HG02678 (cell line): ENCODE measurements around the gene TMEM131L.
A peak's percentile ranks its signal among the peaks of the same experiment; 100 is the strongest.
"Not testable (repeated sequence)": the region's sequence is repeated elsewhere in the genome, so short reads cannot be mapped to it uniquely, and the experiment has no call there.

Experiments
- ATAC-seq: cut with Tn5 transposase; IDR thresholded peaks from one replicate; pipeline ENCODE4 v1.9.1; 2021; ENCODE audit warnings: mild to moderate bottlenecking, moderate library complexity; ENCODE audit not compliant: unreplicated experiment

The TMEM131L gene

DNA sequence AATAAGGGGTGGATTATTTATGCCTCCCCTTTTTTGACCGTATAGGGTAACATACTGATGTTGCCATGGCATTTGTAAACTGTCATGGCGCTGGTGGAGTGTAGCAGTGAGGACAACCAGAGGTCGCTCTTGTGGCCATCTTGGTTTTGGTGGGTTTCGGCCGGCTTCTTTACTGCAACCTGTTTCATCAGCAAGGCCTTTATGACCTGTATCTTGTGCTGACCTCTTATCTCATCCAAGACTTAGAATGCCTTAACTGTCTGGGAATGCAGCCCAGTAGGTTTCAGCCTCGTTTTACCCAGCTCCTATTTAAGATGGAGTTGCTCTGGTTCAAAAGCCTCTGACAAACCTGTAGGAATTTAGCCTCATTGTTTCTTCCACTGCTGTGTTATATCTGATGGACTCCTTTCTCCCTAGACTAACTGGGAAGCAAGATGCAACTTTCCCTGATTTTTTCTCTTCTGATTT, 71.4 kb downstream of the TMEM131L start:
- no peak for ATAC-seq

DNA sequence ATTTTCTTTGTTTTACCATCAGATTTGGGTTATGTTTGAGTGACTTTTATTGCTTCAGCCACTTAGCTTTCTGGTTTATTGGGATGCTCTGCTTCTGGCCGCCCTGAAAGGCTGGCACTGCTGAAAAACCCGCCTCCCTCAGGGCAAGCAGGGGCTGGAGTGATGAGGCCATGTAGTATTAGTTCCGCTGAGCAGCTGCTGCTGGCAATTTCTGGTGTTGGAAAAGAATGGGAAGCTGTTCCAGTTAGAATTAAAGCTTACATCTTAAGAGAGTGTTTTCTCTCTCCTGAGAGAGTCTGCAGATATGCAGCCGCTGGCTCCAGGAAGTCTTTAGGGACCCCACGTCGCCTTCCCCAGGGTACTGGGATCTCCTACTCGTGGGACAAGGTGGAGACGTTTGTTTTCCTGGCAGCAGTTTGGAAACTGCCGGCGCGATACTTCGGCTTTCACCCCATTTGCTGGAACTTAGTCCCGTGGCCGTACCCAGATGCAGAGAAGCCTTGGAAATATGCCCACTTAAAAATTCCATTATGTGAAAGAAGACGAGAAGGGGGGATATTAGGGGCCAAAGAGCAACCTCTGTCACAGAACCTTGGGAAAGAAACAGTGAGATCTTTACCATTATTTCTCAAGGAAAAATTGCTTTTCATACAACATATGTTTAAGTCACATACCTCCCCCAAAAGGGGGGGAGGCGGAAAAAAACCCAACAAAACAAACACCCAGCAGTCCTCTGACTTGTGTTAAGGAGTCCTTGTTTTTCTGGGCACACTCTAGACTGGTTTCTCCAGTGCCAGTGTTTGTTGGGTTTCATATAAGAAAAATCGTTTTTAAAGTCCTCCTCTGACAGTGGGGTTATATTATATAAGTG, 72.6 kb downstream of the TMEM131L start:
- no peak for ATAC-seq

DNA sequence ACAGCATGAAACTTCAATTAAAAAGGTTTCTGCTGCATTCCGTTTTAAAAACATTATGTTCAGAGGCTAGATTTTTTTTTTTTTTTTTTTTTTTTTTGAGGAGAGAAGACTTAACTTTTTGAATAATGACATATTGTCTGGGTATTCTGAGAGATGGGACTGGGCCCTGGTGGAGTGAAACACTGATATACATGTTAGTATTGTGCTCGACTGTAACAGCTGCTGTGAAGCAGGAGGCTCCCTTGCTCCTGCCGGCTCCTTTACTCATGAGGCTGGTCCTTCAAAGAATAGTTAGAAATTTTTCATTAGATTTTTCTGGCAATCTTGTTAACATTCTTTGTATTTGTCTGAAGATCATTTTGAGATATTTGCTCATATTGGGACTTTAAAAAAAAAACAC, 73.3 kb downstream of the TMEM131L start:
- ATAC-seq, result no peak

DNA sequence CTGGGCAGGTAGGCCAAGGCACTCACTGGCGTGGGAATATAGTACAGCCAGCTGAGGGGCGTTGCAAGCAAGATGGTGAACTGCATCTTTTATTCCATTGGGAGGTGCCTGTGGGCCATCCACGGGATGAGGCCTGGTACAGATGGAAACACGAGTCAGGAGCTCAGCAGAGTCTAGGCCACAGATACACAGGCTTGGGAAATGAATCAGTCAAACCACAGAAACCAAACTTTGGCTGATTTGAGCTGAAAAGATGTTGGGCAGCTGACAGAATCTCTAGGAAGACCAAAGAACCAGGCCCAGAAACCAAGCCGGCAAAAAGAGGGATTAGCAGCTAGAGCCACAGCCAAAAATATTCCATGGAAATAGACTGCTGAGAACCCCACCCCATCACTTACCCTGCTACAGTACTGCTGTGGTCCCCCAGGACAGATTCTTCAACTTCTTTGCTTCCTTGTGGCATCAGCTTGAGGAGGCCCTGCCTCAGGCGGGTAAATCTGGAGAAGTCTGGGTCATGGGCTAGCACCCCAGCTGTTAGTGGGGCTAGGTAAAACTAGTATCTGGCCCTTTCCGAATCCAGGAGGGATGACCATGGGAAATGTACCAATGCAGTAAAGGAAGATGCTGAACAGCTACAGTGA, 75.4 kb downstream of the TMEM131L start:
- ATAC-seq, result peak; percentile 64

DNA sequence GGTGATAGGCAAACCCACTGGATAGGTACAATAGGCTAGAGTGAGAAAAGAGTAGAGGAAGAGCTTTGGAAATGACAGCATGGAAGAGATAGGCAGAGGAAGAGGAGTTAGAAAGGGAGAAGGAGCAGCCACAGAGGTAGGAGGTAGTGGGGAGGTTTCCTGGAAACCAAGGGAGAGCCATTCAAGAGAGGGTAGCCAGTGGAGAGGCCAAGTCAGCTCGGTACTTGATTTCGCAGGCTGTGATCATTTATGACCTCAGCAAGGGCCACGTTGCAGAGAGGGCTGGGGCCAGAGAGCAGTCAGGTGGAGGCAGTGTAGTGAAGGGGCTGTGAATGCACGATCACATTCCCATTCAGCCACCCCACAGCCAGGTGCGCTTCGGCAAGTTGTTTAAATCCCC, 76.0 kb downstream of the TMEM131L start:
- no peak for ATAC-seq

DNA sequence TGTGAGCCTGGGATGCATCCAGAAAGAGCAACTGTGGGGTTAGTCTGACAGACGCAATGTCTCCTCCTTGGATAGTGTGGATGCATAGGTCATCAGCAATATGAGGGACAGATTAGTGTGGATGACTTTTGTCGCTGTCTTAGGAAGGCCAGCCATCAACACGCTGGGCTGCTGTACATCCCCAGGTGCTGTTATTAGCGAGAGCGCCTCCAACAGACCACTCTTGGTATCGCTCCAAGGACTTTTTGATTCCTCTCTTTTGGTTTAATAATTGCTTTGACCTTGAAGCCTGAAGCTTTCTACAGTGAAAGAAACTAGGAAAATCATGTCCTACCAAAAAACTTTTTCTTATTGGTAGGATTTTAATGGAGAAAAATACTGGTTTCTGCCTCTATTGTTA, 76.7 kb downstream of the TMEM131L start:
- no peak for ATAC-seq

DNA sequence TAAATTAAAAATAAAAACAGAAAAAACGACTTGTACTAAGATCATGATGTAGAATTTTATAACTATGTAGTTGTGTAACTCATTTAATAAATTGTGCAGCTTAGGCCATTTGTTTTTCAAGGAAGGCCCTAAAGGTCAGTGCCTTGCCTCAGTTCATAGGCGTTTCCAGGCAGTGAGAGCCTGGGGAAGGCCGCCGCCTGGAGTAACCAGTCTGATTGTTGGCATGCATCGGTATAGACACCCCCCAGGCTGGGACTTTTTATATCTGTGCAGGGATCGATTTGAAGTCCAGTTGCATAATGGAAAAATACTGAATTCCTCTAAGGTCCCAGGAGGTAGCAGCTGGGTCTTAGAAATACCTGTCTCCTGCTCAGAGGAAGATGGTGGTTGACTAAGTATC, 77.2 kb downstream of the TMEM131L start:
- ATAC-seq, result no peak

DNA sequence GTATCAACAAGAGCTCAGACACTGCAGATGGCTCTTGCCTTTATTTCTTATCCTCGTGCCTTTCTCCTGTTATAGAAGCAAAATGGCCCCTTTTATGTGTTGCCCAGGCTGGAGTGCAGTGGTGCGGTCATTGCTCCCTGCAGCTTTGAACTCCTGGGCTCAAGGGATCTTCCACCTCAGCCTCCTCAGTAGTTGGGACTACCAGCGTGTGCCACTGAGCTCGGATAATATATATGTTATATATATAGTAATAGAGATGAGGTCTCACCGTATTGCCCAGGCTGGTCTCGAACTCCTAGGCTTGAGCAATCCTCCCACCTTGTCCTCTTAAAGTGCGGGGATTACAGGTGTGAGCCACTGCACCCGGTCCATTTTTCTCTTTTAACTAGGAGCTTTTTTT, 79.7 kb downstream of the TMEM131L start:
- ATAC-seq, result no peak

DNA sequence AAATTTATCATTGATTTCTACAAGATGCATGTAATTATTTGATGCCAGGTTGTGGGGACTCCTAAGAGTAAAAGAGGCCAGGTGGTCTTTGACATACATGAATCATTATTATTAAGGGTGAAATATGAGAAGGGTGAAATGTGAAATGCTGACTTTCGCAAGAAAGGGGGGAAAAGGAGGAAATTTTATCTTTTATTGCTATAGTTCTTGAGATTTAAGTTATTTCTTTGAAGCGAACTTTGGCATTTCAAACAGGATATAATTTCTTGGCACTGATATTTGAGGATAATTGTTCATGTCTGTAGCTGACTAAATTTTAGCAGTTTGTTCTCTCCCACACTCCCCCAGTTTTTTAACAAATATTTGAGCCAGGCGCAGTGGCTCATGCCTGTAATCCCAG, 80.1 kb downstream of the TMEM131L start:
- no peak for ATAC-seq

DNA sequence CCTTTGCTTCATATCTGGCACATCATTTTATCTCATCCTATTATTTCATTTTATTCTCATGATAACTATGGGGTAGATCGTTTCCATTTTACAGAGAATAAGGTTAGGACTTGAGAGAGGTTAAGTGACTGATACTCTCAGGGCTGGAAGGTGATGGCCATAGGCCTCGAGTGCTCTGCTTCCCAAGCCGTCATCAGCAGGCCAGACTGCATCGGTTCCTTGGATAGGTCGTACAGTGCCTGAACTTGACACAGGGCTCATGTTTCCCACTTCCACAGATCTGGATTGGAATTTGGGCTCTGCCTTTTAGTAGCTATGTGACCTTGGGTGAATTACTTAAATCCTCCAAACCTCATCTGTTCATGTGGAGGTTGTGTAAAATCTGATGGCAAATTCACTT, 81.4 kb downstream of the TMEM131L start:
- no peak for ATAC-seq

DNA sequence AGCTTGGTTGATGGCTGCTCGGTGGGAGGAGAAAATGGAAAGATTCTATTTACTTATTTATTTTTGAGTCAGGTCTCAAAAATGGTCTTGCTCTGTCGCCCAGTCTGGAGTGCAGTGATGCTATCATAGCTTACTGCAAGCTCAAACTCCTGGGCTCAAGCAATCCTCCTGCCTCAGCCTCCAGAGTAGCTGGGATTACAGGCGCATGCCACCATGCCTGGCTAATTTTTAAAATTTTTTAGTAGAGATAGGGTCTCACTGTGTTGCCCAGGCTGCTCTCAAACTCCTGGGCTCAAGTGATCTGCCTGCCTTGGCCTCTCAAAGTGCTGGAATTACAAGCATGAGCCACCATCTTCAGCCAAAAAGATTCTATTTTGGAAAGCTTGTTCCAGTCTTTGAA, 82.7 kb downstream of the TMEM131L start:
- not testable (repeated sequence) for ATAC-seq

DNA sequence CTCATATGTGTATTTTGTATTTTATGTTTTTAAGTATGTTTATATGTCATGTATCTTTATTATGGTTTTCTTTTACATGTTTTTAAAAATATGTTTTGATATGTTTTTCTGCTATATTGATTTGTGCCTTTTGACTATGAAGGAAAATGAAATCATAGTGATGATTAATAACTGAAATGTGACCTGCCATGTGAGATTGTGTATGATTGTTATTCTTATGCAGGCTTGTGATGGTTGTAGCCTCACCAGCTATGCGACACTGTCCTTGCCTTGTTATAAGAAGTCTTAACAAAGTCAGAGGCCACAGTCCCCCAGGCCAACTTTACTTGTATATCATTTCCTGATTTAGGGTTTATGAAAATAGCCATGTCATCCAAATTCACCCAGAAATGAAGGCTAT, 83.2 kb downstream of the TMEM131L start:
- ATAC-seq, result no peak

DNA sequence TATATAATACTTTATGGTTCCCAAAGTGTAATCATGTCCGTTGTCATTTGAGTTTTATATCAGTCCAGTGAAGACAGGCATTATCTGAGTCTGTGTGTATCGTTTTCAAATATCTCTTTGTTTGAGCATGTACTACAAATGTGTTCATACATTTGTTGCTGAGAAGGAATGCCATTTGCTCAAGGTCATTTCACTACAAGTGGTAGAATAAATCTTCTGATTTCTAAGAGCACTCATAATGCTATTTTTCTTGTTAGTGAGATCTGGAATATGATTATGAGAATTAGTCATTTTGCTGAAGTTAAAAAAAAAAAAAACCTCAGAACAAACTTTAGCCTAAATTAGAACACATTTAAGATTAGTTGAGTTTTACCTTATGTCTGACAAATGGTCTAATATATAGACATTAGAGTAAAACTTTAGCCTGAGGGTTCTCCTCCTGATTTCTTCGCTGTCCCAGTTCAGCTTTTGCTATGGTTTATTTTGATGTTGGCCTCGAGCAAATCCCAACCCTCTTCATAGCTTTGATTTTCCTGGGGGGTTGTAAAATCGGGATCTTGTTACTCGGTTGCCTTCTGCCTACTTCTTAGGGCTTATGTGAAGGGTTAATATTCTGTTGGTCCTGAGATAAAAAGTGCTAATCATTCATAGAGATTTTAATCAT, 87.1 kb downstream of the TMEM131L start:
- ATAC-seq, result no peak

DNA sequence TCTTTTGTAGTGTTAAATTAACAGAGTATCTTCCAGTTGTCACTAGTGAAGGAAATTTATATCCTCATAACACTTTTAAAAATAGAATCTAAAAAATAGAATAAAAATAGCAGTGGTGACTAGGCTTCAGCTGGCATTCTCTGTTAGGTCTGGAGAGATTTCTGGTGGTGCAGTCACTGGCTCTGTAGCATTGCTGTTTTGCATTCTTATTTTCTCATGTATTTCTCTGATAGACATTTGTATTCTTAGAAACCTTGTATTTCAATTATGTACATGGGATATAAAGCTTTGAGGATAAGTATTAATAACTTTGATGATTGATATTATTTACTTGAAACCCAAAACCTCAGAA, 87.6 kb downstream of the TMEM131L start:
- no peak for ATAC-seq

DNA sequence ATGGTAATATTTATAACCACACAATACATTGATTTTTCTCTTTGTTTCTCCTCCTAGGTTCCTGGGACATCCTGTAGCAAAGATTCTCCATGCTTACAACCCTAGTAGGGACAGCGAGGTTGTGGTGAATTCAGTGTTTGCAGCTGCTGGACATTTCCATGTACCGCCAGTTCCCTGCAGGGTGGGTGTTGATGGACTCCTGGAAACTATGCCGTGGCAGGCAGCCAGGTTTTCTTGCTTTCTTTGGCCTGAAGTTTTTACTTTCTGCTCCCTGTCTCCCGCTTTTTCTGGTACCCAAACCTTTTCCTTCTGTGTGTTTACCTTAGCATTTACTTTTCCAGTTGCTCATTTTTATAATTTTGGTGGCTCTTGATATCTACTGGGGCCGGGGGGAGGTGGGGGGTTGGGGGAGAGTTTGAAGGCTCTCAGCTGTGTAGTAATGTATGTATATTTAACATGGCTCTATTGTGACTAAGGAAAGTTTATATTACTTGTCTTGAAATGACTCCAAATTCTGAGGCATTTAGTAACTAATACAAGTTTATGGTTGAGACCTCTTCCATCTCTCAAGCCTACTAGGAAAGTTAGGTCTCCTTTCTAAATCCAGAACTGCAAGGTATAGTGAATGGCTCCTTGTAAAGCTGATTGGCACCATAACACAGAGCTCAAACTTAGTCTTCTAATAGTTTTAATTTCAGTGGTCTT, 89.7 kb downstream of the TMEM131L start:
- no peak for ATAC-seq

DNA sequence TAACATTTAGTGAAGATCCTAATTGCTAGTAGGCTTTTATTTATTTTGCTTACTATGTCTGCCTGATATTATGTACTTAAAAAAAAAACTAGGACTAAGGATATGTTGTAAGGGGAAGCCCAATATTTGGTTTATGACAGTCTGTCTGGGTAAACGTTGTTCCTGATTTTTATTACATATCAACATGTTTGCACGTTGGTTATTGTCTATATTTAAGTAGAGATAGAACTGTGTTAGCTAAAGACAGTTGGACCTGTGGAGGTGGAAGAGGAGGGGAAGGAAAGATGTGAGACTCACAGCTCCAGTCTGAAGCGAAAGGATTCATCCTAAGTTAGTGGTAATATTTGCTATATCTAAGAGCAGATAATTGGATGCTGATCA, 90.3 kb downstream of the TMEM131L start:
- no peak for ATAC-seq

DNA sequence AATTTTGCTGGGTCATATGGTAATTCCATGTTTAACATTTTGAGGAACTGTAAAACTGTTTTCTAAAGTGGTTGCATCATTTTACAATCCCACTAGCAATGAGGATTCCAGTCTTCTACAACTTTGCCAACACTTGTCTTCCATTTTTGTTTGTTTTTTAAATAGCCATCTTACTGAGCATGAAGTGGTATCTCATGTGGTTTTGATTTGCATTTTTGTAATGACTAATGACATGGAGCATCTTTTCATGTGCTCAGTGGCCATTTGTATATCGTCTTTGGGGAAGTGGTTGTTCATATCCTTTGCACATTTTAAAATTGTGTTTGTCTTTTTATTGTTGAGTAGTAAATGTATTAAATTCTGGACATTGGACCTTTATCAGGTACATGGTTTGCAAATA, 94.7 kb downstream of the TMEM131L start:
- ATAC-seq, result peak; percentile 54

DNA sequence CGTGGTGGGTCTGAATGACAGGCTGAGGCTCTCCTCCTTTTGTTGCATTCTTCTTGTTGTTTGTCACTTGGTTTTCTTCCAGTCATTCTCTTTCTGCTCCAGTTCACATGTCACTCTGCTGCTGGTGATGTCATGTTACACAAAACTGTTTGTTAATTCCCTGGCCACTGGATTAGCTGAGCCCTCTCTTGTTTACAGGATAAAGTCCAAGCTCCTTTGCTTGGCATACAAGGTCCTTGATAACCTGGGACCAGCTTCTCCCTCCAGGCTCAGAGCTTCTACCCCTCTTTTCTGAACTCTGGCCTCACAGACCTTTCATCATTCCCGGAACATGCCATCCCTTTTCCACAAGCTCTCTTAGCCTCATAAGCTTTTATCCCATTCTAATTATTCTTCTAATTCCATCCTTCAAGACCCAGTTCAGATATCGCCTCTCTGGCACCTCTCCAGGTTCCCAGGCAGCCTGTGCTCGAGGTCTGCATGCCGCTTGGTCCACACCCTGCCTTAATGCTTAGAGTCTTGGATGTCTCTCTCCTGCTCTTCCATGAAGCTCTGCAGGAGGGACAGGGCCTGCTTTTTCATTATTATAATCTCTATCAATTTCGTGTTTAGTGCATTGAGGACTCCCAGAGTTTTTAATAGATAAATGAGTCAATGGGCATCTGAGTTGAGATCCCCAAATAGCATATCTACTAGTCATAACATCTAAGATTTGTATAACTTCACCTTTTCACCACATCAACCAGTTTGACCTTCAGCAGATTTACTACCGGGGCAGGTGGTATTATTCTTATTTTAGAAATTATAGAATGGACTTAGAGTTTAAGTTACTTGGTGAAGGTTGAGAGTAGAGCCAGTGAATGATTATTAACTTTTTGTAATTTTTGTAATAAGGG, 98.7 kb downstream of the TMEM131L start:
- no peak for ATAC-seq

DNA sequence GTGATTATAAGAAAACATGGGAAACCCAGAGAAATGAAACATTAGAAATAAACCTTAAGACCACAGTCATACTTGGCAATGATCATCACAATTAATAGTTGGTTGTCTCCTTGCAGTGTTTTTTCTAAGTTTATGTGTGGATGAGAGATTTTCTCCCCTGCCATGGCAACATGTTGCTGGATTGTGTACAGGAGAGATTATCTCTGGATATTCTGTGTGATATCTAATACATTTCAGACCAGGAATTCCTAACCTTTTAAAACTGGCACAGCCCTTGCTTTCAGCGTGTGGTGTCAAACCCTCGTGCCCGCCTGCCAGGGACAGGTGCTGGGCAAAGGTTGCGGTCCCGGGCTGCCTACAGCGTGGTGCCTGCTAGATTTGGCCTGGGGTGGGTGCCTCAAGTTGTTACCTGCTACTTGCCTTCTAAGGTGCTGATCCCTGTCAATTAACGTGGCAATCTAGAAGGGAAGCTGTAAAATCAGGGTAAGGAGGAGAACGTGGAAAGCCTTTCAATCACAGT, 100.5 kb downstream of the TMEM131L start:
- no peak for ATAC-seq

DNA sequence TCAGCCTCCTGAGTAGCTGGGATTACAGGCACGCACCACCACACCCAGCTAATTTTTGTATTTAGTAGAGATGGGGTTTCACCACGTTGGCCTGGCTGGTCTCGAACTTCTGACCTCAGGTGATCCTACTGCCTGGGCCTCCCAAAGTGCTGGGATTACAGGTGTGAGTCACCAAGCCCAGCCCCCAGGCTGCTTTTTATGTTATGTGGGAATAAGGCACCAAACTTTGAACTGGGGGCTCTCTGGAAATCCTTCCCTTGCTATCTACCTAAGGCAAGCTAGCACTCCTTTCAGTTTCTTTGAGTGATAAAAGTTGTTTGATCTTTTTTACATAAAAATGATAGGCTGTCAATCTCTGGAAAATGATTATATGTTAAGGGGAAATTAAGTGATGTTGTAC, 101.5 kb downstream of the TMEM131L start:
- ATAC-seq, result not testable (repeated sequence)
